ENCODE measurements around the gene LARP6.

LARP6 gene

DNA sequence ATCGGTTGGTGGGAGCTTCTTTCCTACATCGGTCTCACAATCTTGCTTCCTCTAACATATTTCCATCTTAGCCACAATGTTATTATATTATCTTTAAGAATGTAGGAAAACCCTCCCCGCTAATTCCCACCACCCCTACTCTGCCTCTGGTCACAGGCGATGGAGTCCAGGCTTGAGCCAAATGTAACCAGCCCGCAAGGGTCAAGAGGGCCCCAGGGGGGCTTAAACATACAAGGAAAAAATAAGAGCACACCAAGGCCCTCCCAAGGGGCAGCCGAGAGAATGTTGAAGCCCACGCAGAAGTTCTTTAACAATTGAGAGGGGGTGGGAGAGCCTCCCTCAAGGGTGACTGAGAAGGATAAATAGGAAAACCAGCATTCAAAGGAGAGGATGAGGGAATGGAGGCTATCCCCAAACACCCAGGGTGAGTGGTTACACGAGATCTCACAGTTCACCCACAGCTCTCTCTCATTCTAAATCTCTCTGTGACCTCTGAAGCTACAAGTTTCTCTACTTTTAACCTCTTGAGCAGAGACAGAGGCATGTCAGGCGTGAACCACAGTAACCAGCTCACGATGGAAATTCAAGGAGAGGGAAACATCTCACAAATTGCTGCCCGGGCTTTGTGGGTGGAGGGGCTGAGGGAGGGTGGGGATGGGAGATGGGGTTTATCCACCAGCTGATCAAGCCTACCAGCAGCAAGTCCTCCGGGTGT lies 59.2 kb downstream of the LARP6 start:
- DNase-seq (ENCODE audit: low spot score): peak; percentile 31

- DNase-seq (ENCODE audit: low spot score): no peak
Measured at GRCh38 chr15:70793694-70794093, 60.3 kb downstream of the LARP6 start.

DNA sequence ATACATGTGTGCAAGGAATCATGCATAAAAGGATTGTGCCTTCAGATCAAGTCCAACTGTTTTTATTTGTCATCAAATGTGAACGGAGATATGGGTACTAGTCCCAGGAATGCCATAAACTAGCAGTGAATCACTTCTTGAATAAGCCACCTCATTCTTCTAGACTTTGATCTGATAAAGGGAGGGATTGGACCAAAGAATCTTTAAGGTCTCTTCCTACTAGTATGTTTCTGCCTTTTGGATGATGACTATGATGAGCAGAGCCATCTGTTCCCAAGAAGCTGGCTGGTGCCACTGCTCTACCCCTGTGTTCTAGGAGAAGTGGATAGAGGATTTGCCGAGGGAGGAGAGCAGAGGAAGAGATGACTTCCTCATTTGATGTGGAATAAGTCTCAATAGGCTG lies 61.8 kb downstream of the LARP6 start:
- peak; percentile 63 for DNase-seq (ENCODE audit: low spot score)

GRCh38 chr15:70791259-70791658 lies 62.7 kb downstream of the LARP6 start:
- no peak for DNase-seq (ENCODE audit: low spot score)

- no peak for DNase-seq (ENCODE audit: low spot score)
Measured at GRCh38 chr15:70789213-70789612, 64.7 kb downstream of the LARP6 start.

DNA sequence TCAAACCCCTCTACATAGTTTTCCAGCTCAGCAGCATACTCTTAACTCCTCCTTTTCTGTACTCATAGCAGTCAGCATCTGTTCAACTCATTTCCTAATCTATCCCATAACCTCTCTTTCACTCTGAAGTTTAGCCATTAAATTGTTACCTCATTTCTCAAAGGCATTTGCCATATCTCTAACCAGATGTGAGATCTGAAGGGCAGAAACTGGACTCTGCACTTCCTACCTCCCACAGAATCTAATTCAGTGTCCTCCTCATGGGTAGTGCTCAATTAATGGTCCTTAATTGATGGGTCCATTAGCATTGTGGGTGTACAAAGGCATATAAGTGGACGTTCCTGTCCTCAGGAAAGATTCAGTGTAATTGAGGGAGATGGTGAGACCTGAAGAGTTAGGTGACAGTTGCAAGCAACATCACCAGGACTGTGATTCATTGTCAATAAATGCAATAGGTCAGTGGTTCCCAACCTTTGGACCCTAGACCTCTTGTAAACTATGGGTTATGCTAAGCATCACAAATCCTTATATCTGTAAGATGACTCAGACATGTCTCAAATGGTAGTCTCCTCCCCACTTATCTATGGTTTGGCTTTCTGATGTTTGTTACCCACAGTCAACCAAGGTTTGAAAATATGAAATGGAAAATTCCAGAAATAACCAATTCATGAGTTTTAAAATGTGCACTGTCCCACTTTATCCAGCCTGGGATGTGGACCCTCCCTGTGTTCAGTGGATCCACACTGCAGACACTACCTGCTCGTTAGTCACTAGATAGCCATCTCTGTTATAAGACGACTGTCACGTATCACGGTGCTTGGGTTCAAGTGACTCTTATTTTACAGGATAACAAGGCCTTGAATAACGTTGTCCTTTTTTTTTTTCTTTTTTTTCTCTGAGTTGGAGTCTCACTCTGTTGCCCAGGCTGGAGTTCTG lies 65.6 kb downstream of the LARP6 start:
- peak; percentile 48 for DNase-seq (ENCODE audit: low spot score)

DNA sequence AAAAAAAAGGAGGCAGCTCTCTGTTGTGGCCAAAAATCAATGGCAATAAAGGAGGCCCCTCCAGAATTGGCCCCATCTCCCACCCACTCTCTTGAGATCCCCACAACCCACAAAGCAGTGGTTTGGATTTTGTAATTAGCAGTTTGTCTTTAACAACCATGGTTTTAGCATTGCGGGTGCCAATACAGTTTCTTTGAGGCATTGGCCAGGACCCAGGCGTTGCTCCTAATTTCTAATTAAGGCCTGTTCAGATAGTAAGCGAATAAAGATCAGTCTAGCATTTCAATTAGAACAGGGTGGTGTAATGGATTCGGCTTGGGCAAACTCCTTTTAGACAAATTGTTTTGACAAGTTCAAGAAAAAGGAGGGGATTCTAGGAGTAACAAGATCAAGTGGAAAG lies 67.0 kb downstream of the LARP6 start:
- no peak for DNase-seq (ENCODE audit: low spot score)

- no peak for DNase-seq (ENCODE audit: low spot score)
Measured at GRCh38 chr15:70783610-70784022, 70.3 kb downstream of the LARP6 start.

- no peak for DNase-seq (ENCODE audit: low spot score)
Measured at GRCh38 chr15:70783041-70783440, 70.9 kb downstream of the LARP6 start.

DNA sequence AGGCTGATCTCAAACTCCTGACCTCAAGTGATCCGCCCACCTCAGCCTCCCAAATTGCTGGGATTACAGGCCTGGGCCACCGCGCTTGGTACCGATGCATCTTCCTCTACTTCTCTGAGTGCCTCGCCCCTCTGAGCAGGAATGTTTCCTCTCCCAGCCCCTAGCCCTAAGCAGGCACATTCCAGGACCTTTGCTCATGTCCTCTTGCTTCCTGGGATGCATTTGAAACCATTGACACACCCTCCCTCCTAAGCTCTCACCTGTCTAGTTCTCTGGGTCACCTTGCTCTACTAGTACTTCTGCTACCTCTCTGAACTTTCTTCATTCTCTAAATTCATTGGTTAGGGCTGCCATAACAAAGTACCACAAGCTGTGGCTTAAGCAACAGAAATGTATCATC lies 72.7 kb downstream of the LARP6 start:
- no peak for DNase-seq (ENCODE audit: low spot score)

All from AG08395 (cell line).